GM21423 (cell line): ENCODE data around the gene MLEC.
"Not testable (repeated sequence)": the region's sequence is repeated elsewhere in the genome, so short reads cannot be mapped to it uniquely, and the experiment has no call there.

ENCODE experiments used
- ATAC-seq: cut with Tn5 transposase; IDR thresholded peaks from one replicate; pipeline ENCODE4 v1.9.1; 2021; ENCODE audit warnings: mild to moderate bottlenecking, moderate library complexity; ENCODE audit not compliant: unreplicated experiment

Gene MLEC

DNA sequence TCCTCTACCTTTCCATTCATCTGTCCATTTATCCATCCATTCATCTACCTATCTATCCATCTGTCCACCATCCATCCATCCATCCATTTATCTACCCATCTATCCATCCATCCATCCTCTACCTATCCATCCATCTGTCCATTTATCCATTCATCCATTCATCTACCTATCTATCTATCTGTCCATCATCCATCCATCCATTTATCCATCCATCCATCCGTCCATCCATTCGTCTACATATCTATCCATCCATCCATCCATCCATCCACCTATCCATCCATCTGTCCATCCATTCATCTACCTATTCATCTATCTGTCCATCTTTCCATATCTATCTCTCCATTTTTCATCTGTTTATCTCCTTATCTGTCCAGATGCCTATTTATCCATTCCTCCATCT is 25.5 kb upstream of the MLEC start:
- ATAC-seq: no peak

GRCh38 chr12:120662879-120663278 is 24.1 kb upstream of the MLEC start:
- peak; percentile 76 for ATAC-seq

- ATAC-seq: no peak
Measured at GRCh38 chr12:120663741-120664140, 23.2 kb upstream of the MLEC start.

DNA sequence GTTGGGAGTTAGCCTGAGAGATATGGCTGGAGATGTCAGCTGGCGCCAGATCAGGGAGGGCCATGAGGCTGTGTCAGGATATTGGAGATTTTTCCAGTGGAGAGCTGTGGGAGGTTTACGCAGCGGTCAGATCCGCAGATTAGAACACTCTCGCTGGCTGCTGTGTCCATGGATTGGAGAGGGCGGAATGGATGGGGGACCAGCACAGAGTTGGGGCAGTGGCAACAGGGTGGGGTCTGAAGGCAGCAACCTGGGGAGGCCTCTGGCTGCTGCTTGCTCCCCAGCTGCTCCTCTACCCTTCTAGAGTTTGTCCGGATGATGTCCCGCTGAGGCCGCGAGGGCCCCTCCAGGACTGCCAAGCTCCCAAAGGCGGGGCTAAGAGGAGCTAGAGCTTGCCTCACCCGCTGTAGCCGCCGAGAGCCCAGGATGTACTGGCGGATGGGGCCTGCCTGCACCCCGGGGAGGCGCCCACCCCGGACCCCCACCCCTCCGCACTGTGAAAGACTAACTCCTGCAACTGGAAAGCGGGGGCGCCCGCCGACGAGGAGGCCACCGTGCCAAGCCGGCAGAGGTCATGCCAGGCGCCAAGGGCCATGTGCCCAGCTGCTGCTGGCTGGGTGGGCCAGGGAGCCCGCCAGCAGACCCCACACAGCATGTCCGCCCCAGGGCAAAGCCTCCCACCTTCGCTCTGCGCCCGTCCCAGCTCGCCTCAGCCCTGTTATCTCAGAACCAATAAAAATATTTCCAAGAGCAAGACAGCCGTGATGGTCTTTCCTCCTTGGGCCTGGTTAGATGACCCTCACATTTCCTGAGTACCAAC is 20.2 kb upstream of the MLEC start:
- no peak for ATAC-seq

DNA sequence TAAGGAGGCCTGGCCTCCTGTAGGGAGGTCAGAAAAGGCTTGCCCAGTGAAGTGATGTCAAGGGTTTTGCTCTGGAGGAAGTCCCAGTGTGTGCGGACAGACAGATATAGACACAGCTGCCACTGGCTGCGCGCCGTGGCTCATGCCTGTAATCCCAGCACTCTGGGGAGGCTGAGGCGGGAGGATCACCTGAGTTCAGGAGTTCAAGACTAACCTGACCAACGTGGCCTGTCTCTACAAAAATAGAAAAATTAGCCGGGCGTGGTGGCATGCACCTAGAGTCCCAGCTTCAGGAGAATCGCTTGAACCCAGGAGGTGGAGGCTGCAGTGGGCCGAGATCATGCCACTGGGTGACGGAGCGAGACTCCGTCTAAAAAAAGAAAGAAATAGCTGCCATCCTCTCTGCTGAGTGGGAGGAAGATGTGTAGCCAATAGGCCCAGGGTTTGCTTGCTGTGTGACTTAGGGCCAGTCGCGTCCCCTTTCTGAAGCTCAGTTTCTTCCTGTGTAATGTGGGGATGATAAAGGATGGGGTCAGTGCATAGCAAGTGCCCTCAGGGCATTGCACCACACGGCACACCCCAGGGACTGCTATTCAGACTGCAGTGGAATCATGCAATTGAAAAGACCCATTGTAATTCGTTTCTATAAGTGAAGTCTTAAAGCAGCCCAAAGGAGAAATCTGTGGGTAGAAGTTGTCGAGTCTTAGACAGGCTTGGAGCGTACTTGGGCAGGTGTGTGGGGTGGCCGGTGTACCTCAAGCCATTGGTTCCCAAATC is 18.7 kb upstream of the MLEC start:
- ATAC-seq: no peak

GRCh38 chr12:120668868-120669840 is 17.8 kb upstream of the MLEC start:
- peak; percentile 56 for ATAC-seq

GRCh38 chr12:120670237-120670636 is 16.7 kb upstream of the MLEC start:
- ATAC-seq: not testable (repeated sequence)

DNA sequence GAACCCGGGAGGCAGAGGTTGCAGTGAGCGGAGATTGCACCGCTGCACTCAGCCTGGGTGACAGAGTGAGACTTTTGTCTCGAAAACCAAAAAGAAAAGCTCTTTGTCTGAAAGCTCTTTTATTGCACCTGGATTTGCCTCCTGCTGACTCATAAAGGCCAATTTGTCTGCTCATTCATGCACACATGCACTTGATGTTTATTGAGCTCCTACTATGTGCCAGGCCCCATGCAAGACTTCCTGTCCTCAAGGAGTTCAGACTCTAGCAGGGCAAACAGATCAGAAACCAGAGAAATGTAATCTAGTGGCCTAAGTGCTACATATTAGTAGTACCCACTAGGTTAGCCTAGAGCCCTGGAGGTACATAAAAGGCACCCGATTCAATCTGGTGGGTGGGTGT is 16.3 kb upstream of the MLEC start:
- ATAC-seq: no peak

DNA sequence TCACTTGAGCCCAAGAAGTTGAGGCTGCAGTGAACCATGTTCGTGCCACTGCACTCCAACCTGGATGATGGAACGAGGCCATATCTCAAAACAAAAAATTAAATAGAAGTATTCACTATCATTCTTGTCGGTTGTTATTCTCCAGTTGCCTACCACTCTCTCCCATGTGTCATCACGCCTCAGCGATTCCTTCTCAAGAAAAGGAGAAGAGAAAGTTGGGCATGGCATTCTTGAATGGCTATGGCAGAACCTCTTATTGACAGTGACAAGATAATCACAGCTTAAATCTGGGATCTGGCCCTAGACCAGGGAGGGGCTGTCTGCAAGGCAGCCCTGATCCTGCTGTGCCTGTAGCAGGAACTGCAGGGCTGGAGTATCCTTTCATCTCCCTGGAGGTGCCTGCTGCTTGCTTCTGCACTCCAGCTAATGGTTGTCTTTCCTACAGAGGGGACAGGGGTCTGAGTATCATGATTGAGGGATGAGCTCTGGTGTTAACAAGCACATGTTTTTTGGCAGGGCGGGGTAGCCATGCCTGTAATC is 12.8 kb upstream of the MLEC start:
- ATAC-seq: no peak

DNA sequence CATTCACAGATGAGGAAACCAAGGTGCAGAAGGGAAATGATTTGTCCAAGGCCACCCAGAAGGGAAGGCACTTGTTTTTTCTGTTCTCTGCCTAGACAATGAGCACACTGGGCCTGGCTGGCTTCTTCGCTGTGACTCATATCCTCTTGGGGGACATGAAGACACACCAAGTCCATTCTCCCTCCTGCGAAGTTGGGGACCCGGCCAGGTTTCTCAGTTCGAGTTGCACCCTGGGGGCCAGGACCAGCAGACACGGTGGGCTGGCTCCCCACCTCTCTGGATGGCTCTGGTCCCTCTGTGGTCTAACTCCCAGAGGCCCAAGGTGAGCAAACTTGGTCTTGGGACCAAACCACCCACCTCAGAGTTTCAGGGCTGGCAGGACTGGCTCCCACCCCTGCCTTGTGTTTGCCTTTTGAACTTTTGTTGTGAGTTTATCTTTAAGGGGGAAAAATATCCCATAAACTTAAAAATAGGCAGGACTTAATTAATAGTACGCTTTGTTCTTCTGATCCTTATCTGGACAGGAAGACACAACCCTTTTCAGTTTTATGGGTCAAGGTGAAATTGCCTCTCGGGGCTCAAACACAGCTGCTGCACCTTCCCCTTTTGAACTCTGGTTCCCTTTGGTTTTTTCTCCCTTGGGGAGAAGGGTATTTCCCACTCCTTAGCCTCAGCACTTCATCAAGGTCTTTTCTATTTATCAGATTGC is 9.0 kb upstream of the MLEC start:
- peak; percentile 56 for ATAC-seq

DNA sequence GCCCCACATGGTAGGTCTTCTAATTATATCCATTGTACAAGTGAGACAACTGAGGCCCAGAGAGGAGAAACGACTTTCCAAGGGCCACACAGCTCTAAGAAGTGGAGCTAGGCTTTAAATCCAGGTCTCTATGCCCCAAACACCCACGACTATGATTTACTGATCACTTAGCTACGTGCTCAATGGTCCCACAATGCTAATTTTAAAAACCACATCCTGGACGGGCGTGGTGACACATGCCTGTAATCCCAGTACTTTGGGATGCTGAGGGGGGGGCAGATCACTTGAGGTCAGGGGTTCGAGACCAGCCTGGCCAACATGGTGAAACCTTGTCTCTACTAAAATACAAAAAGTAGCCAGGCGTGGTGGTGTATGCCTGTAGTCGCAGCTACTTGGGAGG is 8.4 kb upstream of the MLEC start:
- ATAC-seq: no peak

- ATAC-seq: no peak
Measured at GRCh38 chr12:120680165-120680738, 6.7 kb upstream of the MLEC start.

GRCh38 chr12:120684523-120684932 is 2.4 kb upstream of the MLEC start:
- no peak for ATAC-seq

DNA sequence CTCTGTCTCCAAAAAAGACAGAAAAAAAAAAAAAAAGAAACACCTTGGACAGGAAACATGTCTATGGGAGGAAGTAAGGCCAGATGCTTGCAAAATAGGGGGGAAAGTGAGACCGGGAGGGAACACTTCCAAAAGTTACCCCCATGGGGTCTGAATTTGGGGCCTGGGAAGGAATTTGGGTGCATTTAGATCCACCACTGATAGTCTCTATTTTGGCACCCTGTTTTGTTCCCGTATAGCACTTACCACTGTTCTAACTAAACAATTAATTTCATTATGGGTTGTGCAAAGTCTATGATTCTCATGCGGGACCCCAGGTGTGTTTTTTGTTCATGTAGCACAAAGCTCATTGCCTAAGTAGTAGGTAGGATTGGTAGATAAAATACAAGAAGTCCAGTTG is 1.4 kb upstream of the MLEC start:
- ATAC-seq: no peak

GRCh38 chr12:120686151-120686689 is 729 bp upstream of the MLEC start:
- ATAC-seq: peak; percentile 64

GRCh38 chr12:120687578-120688289 is 785 bp downstream of the MLEC start:
- no peak for ATAC-seq

DNA sequence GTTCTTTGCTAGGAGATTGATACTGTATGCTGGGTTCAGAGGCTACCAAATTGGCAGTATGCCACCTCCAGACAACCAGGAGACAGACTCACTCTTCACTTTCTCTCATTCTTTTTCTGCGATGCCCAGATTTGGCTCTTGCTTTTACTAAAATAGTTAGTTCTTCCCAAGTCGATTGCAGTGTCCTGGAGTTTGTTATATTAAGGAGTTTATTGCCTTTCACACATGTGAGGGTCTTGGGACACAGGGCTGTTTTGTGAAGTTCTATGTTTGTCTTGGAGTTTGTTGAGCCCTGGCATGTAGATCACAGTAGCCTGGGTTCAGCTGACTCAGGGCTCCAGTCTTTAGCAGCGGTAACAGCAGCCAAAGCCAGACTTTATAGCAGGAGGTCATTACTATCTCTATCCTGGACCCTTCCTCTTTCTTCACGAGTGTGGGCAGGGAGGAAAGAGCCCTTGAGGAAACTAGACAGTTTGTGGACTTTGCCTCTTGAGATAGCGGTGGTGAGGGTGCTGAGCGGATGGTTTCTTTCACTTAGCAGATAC is 1.6 kb downstream of the MLEC start:
- no peak for ATAC-seq

DNA sequence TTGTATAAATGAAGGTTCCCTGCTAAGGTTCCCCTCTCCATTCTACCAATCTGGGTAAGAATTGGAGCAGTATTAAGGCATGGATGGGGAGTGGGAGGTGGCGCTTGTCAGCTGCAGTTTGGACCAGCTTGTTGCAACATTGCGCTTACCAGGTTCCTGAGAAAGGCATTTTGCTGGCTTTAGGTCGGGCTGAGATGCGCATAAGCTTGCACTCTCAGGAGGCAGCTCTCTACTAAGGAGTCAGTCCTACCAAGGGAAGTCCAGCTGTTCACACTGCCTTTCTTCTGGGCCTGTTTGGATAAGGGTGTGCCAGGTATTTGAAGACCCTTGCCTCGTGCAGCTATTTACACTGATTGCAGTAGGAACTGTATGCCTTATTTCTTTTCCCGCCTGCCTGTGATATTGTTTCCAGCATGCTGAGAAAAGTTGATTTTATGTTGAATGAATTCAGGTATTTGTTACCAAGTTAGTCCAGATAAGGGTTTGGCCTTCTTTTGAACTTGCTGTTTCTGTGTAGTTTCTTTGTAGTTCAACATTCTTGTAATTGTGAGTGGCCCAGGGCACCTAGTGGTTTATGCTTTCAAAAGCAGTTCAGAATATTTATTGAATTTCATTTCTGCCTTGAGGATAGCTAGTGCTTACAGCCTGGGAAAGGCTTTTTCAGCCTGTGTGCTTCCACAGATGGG is 2.6 kb downstream of the MLEC start:
- ATAC-seq: no peak
